GM23338 (cell line): ENCODE measurements around the gene CHCHD3.

Experiments
- CREB1 ChIP-seq: fragments of 250-450 bp; sonication (Bioruptor Pico); IDR thresholded peaks from 2 replicates; pipeline ENCODE4 v1.5.0; 2020; ENCODE audit warnings: low read depth, mild to moderate bottlenecking, moderate library complexity
- EZH2 ChIP-seq: fragments of 200-600 bp; sonication (generic); IDR thresholded peaks from one replicate; pipeline ENCODE4 v1.8.0; 2017; ENCODE audit warnings: antibody characterized with exemption, mild to moderate bottlenecking, low read depth; ENCODE audit not compliant: unreplicated experiment
- EZH2phosphoT487 ChIP-seq: fragments of 200-600 bp; sonication (generic); IDR thresholded peaks from one replicate; pipeline ENCODE4 v1.8.1; 2018; ENCODE audit warnings: antibody characterized with exemption; ENCODE audit not compliant: unreplicated experiment
- JUNB ChIP-seq: IDR thresholded peaks from one replicate; pipeline ENCODE4 v1.6.1; 2016; ENCODE audit warnings: antibody characterized with exemption; ENCODE audit not compliant: unreplicated experiment
- POLR2AphosphoS5 ChIP-seq: IDR thresholded peaks from 2 replicates; pipeline ENCODE4 v1.6.1; 2016; ENCODE audit warnings: antibody characterized with exemption, low read depth
- STAT1 ChIP-seq: IDR thresholded peaks from one replicate; pipeline ENCODE4 v1.6.1; 2016; ENCODE audit warnings: antibody characterized with exemption; ENCODE audit not compliant: unreplicated experiment
- ZNF331 ChIP-seq: fragments of 250-450 bp; sonication (Bioruptor Pico); IDR thresholded peaks from 2 replicates; pipeline ENCODE4 v1.5.0; 2020; ENCODE audit warnings: low read depth, mild to moderate bottlenecking, moderate library complexity
- TF ChIP-seq, protein P1 (sequence below), 2 experiments: fragments of 200-600 bp in 1 of 2; sonication (generic) in 1 of 2; conservative IDR thresholded peaks; 2 replicates each; pipeline versions ENCODE4 v1.5.1 to v1.6.1; 2016 to 2017; ENCODE audit warnings: antibody characterized with exemption in 2 of 2, low read depth in 2 of 2, mild to moderate bottlenecking in 2 of 2, moderate library complexity in 1 of 2
- TF ChIP-seq, protein P2 (sequence below): IDR thresholded peaks from one replicate; pipeline ENCODE4 v1.6.1; 2018; ENCODE audit warnings: antibody characterized with exemption; ENCODE audit not compliant: unreplicated experiment
- TF ChIP-seq, protein P3 (sequence below): IDR thresholded peaks from 2 replicates; pipeline ENCODE4 v1.6.1; 2016; ENCODE audit warnings: antibody characterized with exemption

DNA sequence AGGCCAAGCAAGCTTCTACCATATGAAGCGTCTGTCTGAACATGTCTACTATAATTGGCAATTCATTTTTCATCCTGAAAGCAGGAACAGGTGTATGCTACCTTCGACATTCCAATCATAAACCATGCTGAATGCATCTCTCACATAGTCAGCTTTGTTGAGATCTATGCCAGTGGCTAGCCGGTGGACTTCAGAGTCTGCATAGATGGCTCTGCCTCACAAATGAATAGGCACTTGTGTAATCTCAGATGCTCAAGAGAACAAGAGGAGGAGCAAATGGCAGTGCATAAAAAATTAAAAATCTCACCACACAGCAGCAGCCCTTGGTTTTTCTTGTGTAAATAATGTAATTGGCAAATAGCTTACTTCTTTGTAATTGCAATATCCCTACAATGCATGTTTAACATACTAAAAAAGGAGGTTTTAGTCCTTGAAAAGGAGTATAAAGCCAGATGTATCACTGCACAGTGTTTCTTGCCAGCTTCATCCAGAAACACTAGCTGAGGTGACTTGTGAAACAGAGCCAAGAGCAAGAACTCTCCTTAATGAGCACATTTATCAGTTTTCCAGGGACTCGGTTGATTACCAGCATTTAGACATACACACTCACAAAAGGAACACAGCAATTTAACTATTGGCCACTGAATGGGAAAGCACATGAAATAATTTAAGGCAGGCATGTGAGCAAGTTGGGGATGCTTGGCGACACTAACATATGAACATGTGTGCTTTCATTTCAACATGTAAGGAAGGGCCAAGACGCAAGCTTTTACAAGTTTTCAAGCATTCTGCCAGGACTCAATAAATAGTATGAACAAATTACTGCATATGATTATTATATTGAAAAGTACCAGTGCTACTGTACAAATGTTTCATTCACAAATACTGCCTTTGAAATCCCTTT lies 255.7 kb downstream of the CHCHD3 start:
- TF ChIP-seq, protein P1, sequence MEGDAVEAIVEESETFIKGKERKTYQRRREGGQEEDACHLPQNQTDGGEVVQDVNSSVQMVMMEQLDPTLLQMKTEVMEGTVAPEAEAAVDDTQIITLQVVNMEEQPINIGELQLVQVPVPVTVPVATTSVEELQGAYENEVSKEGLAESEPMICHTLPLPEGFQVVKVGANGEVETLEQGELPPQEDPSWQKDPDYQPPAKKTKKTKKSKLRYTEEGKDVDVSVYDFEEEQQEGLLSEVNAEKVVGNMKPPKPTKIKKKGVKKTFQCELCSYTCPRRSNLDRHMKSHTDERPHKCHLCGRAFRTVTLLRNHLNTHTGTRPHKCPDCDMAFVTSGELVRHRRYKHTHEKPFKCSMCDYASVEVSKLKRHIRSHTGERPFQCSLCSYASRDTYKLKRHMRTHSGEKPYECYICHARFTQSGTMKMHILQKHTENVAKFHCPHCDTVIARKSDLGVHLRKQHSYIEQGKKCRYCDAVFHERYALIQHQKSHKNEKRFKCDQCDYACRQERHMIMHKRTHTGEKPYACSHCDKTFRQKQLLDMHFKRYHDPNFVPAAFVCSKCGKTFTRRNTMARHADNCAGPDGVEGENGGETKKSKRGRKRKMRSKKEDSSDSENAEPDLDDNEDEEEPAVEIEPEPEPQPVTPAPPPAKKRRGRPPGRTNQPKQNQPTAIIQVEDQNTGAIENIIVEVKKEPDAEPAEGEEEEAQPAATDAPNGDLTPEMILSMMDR (conservative IDR thresholded peaks at IDR 0.05; ENCODE audit: low read depth in 2 of 2), result no peak
- TF ChIP-seq, protein P2, sequence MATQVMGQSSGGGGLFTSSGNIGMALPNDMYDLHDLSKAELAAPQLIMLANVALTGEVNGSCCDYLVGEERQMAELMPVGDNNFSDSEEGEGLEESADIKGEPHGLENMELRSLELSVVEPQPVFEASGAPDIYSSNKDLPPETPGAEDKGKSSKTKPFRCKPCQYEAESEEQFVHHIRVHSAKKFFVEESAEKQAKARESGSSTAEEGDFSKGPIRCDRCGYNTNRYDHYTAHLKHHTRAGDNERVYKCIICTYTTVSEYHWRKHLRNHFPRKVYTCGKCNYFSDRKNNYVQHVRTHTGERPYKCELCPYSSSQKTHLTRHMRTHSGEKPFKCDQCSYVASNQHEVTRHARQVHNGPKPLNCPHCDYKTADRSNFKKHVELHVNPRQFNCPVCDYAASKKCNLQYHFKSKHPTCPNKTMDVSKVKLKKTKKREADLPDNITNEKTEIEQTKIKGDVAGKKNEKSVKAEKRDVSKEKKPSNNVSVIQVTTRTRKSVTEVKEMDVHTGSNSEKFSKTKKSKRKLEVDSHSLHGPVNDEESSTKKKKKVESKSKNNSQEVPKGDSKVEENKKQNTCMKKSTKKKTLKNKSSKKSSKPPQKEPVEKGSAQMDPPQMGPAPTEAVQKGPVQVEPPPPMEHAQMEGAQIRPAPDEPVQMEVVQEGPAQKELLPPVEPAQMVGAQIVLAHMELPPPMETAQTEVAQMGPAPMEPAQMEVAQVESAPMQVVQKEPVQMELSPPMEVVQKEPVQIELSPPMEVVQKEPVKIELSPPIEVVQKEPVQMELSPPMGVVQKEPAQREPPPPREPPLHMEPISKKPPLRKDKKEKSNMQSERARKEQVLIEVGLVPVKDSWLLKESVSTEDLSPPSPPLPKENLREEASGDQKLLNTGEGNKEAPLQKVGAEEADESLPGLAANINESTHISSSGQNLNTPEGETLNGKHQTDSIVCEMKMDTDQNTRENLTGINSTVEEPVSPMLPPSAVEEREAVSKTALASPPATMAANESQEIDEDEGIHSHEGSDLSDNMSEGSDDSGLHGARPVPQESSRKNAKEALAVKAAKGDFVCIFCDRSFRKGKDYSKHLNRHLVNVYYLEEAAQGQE, result no peak
- TF ChIP-seq POLR2AphosphoS5, result no peak
- TF ChIP-seq EZH2, result no peak
- no peak for TF ChIP-seq CREB1 (CRISPR knock-in tag)
- TF ChIP-seq EZH2phosphoT487, result no peak
- TF ChIP-seq JUNB, result no peak
- TF ChIP-seq, protein P3, sequence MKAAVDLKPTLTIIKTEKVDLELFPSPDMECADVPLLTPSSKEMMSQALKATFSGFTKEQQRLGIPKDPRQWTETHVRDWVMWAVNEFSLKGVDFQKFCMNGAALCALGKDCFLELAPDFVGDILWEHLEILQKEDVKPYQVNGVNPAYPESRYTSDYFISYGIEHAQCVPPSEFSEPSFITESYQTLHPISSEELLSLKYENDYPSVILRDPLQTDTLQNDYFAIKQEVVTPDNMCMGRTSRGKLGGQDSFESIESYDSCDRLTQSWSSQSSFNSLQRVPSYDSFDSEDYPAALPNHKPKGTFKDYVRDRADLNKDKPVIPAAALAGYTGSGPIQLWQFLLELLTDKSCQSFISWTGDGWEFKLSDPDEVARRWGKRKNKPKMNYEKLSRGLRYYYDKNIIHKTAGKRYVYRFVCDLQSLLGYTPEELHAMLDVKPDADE, result no peak
- no peak for TF ChIP-seq ZNF331 (CRISPR knock-in tag)
- TF ChIP-seq STAT1, result no peak
